ENCODE results near the gene CTNNA1. TPM values are rescaled to one million over a fixed set of nuclear protein-coding genes. Genes with fewer than 3 reads are reported as not detected.
"Not testable (repeated sequence)": the region's sequence is repeated elsewhere in the genome, so short reads cannot be mapped to it uniquely, and the experiment has no call there.

Gene CTNNA1
- total RNA-seq, 2 donors from 2014 or later = 400 to 483 TPM

DNA sequence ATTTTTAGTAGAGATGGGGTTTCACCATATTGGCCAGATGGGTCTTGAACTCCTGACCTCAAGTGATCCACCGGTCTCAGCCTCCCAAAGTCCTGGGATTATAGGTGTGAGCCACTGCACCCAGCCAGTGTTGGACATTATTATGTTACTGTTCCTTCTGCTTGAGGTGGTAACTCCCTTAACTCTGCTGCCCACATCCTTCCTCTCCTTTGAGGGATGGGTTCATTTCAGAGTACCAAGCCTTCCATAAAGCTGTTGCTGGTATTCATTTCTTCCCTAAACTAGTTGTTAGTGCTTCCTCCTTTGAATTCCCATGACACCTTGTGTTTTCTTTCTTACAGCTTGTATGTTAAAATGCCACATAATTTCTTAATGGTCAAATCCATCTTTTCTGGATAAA is 54.0 kb downstream of the CTNNA1 start:
- H3K4me1 ChIP-seq = no peaks in the 10 kb centered on the region
- intact Hi-C loops (cut with DNase I) = no loop called here
- H3K9ac ChIP-seq (ENCODE audit: low read depth in 2 of 2, low read length in 2 of 2) = no peak overlapping the region
- no peak for DNase-seq
- no peaks in the 10 kb centered on the region for H3K36me3 ChIP-seq
- H3K4me3 ChIP-seq = no peak overlapping the region
- TF ChIP-seq, protein P1, sequence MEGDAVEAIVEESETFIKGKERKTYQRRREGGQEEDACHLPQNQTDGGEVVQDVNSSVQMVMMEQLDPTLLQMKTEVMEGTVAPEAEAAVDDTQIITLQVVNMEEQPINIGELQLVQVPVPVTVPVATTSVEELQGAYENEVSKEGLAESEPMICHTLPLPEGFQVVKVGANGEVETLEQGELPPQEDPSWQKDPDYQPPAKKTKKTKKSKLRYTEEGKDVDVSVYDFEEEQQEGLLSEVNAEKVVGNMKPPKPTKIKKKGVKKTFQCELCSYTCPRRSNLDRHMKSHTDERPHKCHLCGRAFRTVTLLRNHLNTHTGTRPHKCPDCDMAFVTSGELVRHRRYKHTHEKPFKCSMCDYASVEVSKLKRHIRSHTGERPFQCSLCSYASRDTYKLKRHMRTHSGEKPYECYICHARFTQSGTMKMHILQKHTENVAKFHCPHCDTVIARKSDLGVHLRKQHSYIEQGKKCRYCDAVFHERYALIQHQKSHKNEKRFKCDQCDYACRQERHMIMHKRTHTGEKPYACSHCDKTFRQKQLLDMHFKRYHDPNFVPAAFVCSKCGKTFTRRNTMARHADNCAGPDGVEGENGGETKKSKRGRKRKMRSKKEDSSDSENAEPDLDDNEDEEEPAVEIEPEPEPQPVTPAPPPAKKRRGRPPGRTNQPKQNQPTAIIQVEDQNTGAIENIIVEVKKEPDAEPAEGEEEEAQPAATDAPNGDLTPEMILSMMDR (IDR thresholded peaks at IDR 0.05) = no peak
- no peaks in the 10 kb centered on the region for H3K9me3 ChIP-seq
- H3K27me3 ChIP-seq = no peaks in the 10 kb centered on the region
- H3K27ac ChIP-seq = no peak overlapping the region

DNA sequence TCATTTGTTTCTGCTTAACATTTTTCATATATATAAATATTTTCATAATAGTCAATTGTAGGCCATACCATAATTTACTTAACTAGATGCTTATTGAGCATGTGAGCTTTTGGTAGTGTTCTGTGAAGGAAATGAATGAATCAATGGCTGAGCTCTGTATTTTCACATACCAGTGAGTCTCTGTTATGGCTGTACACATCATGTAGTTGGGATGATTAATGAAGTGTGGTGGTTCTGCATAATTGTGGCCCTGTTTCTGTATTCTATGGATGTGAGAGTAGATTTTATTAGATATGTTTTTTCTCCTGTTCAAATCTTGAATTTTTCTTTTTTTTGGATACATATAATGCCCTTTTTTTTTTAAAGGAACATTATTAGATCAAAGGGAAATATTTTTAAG is 56.2 kb downstream of the CTNNA1 start:
- Histone ChIP-seq H3K4me3 (no peak overlapping the region), H3K27me3 (no peaks in the 10 kb centered on the region), H3K36me3 (no peaks in the 10 kb centered on the region), H3K4me1 (no peaks in the 10 kb centered on the region), H3K9ac (ENCODE audit: low read depth in 2 of 2, low read length in 2 of 2) (no peak overlapping the region), H3K27ac (no peak overlapping the region), H3K9me3 (no peaks in the 10 kb centered on the region)
- TF ChIP-seq, protein P1 (IDR thresholded peaks at IDR 0.05) = no peak
- intact Hi-C loops (cut with DNase I) = no loop called here
- no peak for DNase-seq

DNA sequence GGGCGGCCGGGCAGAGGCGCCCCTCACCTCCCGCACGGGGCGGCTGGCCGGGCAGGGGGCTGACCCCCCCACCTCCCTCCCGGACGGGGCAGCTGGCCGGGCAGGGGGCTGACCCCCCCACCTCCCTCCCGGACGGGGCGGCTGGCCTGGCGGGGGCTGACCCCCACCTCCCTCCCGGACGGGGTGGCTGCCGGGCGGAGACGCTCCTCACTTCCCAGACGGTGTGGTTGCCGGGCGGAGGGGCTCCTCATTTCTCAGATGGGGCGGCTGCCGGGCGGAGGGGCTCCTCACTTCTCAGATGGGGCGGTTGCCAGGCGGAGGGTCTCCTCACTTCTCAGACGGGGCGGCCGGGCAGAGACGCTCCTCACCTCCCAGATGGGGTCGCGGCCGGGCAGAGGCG is 57.6 kb downstream of the CTNNA1 start:
- H3K4me1 ChIP-seq; H3K36me3 ChIP-seq; H3K27me3 ChIP-seq; H3K9me3 ChIP-seq; H3K27ac ChIP-seq; H3K4me3 ChIP-seq; H3K9ac ChIP-seq (ENCODE audit: low read depth in 2 of 2, low read length in 2 of 2); DNase-seq; intact Hi-C loops (cut with DNase I): not testable (repeated sequence)

DNA sequence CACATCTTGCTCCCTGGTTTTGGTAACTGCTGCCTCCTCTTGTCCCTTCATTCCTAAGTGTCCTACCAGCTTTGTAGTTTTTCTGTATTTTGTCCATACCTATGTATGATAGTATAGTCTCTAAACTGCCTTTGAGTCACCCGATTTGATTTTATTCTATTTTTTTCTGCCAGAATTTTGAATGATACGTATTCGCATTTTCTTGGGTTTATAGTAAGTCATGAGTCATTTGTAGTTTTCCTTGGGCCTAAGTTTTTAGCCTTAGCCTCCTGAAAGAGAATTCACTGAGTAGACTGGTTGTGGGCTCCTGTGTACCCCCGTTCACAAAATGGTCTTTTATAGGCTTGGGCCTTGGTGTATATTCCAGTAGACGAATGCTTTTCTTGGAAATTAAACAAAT is 62.3 kb downstream of the CTNNA1 start:
- TF ChIP-seq, protein P1 (IDR thresholded peaks at IDR 0.05) = no peak
- Histone ChIP-seq H3K27me3 (no peaks in the 10 kb centered on the region), H3K9ac (ENCODE audit: low read depth in 2 of 2, low read length in 2 of 2) (no peak overlapping the region), H3K4me3 (no peak overlapping the region), H3K27ac (no peak overlapping the region), H3K36me3 (no peaks in the 10 kb centered on the region), H3K4me1 (no peaks in the 10 kb centered on the region), H3K9me3 (no peaks in the 10 kb centered on the region)
- no peak for DNase-seq
- intact Hi-C loops (cut with DNase I) = no loop called here

DNA sequence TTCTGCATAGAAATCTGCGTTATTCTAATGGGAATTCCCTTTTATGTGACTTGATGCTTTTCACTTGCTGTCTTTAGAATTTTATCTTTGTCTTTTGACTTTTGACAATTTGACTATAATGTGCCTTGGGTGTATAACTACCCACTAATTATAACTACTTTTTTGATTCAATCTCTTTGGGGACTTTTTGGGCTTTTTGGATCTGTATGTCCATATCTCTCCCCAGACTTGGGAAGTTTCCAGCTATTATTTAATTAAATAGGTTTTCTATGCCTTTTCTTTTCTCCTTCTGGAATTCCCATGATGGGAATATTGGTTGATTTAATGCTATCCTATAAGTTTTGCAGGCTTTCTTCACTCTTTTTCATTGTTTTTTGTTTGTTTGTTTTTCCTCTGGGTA is 64.0 kb downstream of the CTNNA1 start:
- DNase-seq = no peak
- TF ChIP-seq, protein P1 (IDR thresholded peaks at IDR 0.05) = no peak
- H3K9ac ChIP-seq (ENCODE audit: low read depth in 2 of 2, low read length in 2 of 2) = no peak overlapping the region
- no peaks in the 10 kb centered on the region for H3K9me3 ChIP-seq
- intact Hi-C loops (cut with DNase I) = no loop called here
- H3K27ac ChIP-seq = no peak overlapping the region
- no peaks in the 10 kb centered on the region for H3K36me3 ChIP-seq
- no peaks in the 10 kb centered on the region for H3K27me3 ChIP-seq
- H3K4me3 ChIP-seq = no peak overlapping the region
- no peaks in the 10 kb centered on the region for H3K4me1 ChIP-seq

DNA sequence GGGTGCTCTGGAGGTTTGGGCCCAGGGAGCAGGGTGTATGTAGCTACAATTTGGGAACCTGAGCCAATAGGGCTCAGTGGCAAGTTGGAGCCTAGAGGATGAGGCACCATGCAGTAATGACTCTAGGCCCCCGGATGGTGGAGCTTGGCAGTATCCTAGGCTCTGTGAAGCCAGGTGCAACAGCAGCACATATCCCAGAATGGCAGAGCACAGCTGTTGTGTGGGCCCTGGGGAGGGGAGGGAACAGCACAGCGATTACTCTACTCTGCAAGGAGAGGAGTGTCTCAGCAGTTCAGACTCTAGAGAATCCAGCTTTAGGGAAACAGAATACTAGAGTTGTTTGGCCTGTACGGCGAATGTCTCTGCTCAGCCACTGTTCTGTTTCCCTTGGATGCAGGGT is 65.9 kb downstream of the CTNNA1 start:
- DNase-seq = no peak
- Histone ChIP-seq H3K9ac (ENCODE audit: low read depth in 2 of 2, low read length in 2 of 2) (no peak overlapping the region), H3K9me3 (no peaks in the 10 kb centered on the region), H3K27ac (no peak overlapping the region), H3K36me3 (no peaks in the 10 kb centered on the region), H3K27me3 (no peaks in the 10 kb centered on the region), H3K4me3 (no peak overlapping the region), H3K4me1 (no peaks in the 10 kb centered on the region)
- TF ChIP-seq, protein P1 (IDR thresholded peaks at IDR 0.05) = no peak
- intact Hi-C loops (cut with DNase I) = no loop called here
